ENCODE results near the gene AMER1. TPM values are rescaled to one million over a fixed set of nuclear protein-coding genes. Genes with fewer than 3 reads are reported as not detected.

AMER1 gene
- total and polyA plus RNA-seq, 10 of the 15 experiments (the other 5 are each of a cell fraction or from before 2014, with no cell fraction given): 0.16 to 6.3 (median 4.2) TPM

GRCh38 chrX:64198036-64198435, 7.5 kb downstream of the AMER1 start:
- POLR2A ChIA-PET: interaction anchor here (1.5 kb wide), 1 partner anchor 11 kb away, joined by 4 read pairs; no protein-coding TSS in a partner anchor
- no TSS peak for BruUV-seq (replicated peaks)
- H3K4me1 ChIP-seq (ENCODE audit: control insufficient read depth, insufficient read depth, low read length): no peaks in the 10 kb centered on the region
- no peaks in the 10 kb centered on the region for H4K20me1 ChIP-seq (ENCODE audit: control insufficient read depth, insufficient read depth)
- H2AFZ ChIP-seq (ENCODE audit: control insufficient read depth, low read depth, low read length): no peak overlapping the region
- intact Hi-C loops (cut with micrococcal nuclease; ENCODE audit: unreplicated experiment): no loop called here
- H3K9me3 ChIP-seq (replicated peaks; ENCODE audit: control insufficient read depth, insufficient read depth, low read length): no peaks in the 10 kb centered on the region
- H3K4me2 ChIP-seq (ENCODE audit: control insufficient read depth, insufficient read depth): peak overlapping the region; percentile 30
- H3K4me3 ChIP-seq: no peak overlapping the region
- peak; percentile 66 for ATAC-seq
- in situ Hi-C loops (cut with MboI): no loop called here
- H3K36me3 ChIP-seq (ENCODE audit: control insufficient read depth in 2 of 2, insufficient read depth in 2 of 2, low read length in 1 of 2): no peaks in the 10 kb centered on the region
- peak; percentile 44 for FAIRE-seq
- RAD21 ChIA-PET (ENCODE audit: unreplicated experiment): interaction anchor here (1.5 kb wide), 1 partner anchor 28 kb away, joined by 3 read pairs; no protein-coding TSS in a partner anchor
- H3K79me2 ChIP-seq (ENCODE audit: control insufficient read depth, insufficient read depth, low read length): no peaks in the 10 kb centered on the region
- no peak overlapping the region for H3K9ac ChIP-seq (ENCODE audit: control insufficient read depth, insufficient read depth, low read length)
- no peak for TF ChIP-seq POU2F2 (IDR thresholded peaks at IDR 0.05; ENCODE audit: borderline replicate concordance, low read depth, low read length)
- CTCF ChIA-PET: no interaction called here
- peak; percentile 9 for DNase-seq (ENCODE audit: low read depth, low spot score)
- no peak overlapping the region for H3K27ac ChIP-seq (ENCODE audit: control insufficient read depth, insufficient read depth)
- H3K27me3 ChIP-seq (replicated peaks in 1 of 2; ENCODE audit: control insufficient read depth in 2 of 2, insufficient read depth in 2 of 2, low read length in 1 of 2): no peaks in the 10 kb centered on the region
- SMC1A ChIA-PET (ENCODE audit: uncharacterized antibody, unreplicated experiment): interaction anchor here (2.0 kb wide), 1 partner anchor 9 kb away, joined by 5 read pairs; no protein-coding TSS in a partner anchor

GRCh38 chrX:64196606-64197005, 8.9 kb downstream of the AMER1 start:
- Histone ChIP-seq H3K79me2 (ENCODE audit: control insufficient read depth, insufficient read depth, low read length) (no peaks in the 10 kb centered on the region), H3K9me3 (replicated peaks; ENCODE audit: control insufficient read depth, insufficient read depth, low read length) (no peaks in the 10 kb centered on the region), H4K20me1 (ENCODE audit: control insufficient read depth, insufficient read depth) (no peaks in the 10 kb centered on the region), H2AFZ (ENCODE audit: control insufficient read depth, low read depth, low read length) (no peak overlapping the region), H3K4me3 (no peak overlapping the region), H3K4me2 (ENCODE audit: control insufficient read depth, insufficient read depth) (no peak overlapping the region), H3K27me3 (replicated peaks in 1 of 2; ENCODE audit: control insufficient read depth in 2 of 2, insufficient read depth in 2 of 2, low read length in 1 of 2) (no peaks in the 10 kb centered on the region), H3K36me3 (ENCODE audit: control insufficient read depth in 2 of 2, insufficient read depth in 2 of 2, low read length in 1 of 2) (no peaks in the 10 kb centered on the region; a peak in 1 of 4 replicates), H3K27ac (ENCODE audit: control insufficient read depth, insufficient read depth) (no peak overlapping the region), H3K9ac (ENCODE audit: control insufficient read depth, insufficient read depth, low read length) (no peak overlapping the region), H3K4me1 (ENCODE audit: control insufficient read depth, insufficient read depth, low read length) (no peaks in the 10 kb centered on the region)
- DNase-seq (ENCODE audit: low read depth, low spot score): no peak
- FAIRE-seq: no peak
- intact Hi-C loops (cut with micrococcal nuclease; ENCODE audit: unreplicated experiment): no loop called here
- ChIA-PET CTCF (no interaction called here), RAD21 (ENCODE audit: unreplicated experiment) (no interaction called here), SMC1A (ENCODE audit: uncharacterized antibody, unreplicated experiment) (interaction anchor here (1.4 to 2.0 kb wide), 2 partner anchors 8 to 28 kb away, joined by 4 to 5 read pairs; no protein-coding TSS in a partner anchor), POLR2A (no interaction called here)
- no TSS peak for BruUV-seq (replicated peaks)
- TF ChIP-seq POLR2AphosphoS5 (IDR thresholded peaks at IDR 0.05; ENCODE audit: low read length) (no peak), EZH2 (IDR thresholded peaks at IDR 0.05; ENCODE audit: borderline replicate concordance, control insufficient read depth, low read depth, low read length) (no peak), BCL11A (IDR thresholded peaks at IDR 0.05; ENCODE audit: low read depth, low read length) (no peak), WRNIP1 (IDR thresholded peaks at IDR 0.05; ENCODE audit: borderline replicate concordance, low read depth, low read length) (no peak), BCL3 (IDR thresholded peaks at IDR 0.05; ENCODE audit: borderline replicate concordance, insufficient read depth, low read depth, low read length, poor library complexity, severe bottlenecking) (no peak), RAD51 (IDR thresholded peaks at IDR 0.05) (no peak), NR2C1 (IDR thresholded peaks at IDR 0.05) (no peak), SIX5 (IDR thresholded peaks at IDR 0.05; ENCODE audit: low read depth, low read length, severe bottlenecking) (no peak), NFYA (IDR thresholded peaks at IDR 0.05; ENCODE audit: borderline replicate concordance, low read depth, low read length) (no peak)
- ATAC-seq: no peak
- 40% methylated on average over 3 of the region's 3 CpGs for WGBS (ENCODE audit: insufficient coverage, insufficient replicate concordance, low lambda C conversion rate, missing lambda C conversion rate)
- in situ Hi-C loops (cut with MboI): no loop called here
